ENCODE results near the gene GPR39.

GRCh38 chr2:132540166-132540565, 123.6 kb downstream of the GPR39 start:
- no peak for TF ChIP-seq KDM1A (IDR thresholded peaks at IDR 0.05; ENCODE audit: low read depth)
- no peak for TF ChIP-seq MAX (IDR thresholded peaks at IDR 0.05)
- no peak for TF ChIP-seq CTCF (IDR thresholded peaks at IDR 0.05)
- TF ChIP-seq BHLHE40 (IDR thresholded peaks at IDR 0.05; ENCODE audit: low read depth, low read length), result no peak
- TF ChIP-seq EP300 (IDR thresholded peaks at IDR 0.05), result no peak

All from A549 (cell line).